Fibroblast of the aortic adventitia (primary cell): ENCODE measurements around the gene OXCT2. TPM values are rescaled to one million over a fixed set of nuclear protein-coding genes. Genes with fewer than 3 reads are reported as not detected.
"Not testable (repeated sequence)": the region's sequence is repeated elsewhere in the genome, so short reads cannot be mapped to it uniquely, and the experiment has no call there.

Source experiments
- DNase-seq: peaks from one replicate; pipeline ENCODE4 v3.0.0-alpha.2; 2010; ENCODE audit warnings: low read depth
- H3K4me3 ChIP-seq: 2 replicates; pipeline ENCODE4 v1.5.1; 2011; ENCODE audit warnings: low read depth, mild to moderate bottlenecking, control low read depth, low read length, moderate library complexity
- total RNA-seq: library from RNA; depleted of rRNA; stranded (reverse); fragments of >200 nt; gene quantifications from 2 replicates; pipeline ENCODE4 v1.2.3, GENCODE V29; 2012; ENCODE audit warnings: low replicate concordance
- TF ChIP-seq, protein P1 (sequence below): IDR thresholded peaks from 2 replicates; pipeline ENCODE4 v1.5.1; 2011; ENCODE audit warnings: mild to moderate bottlenecking, low read length, control low read depth, inconsistent platforms; ENCODE audit not compliant: insufficient read depth

OXCT2 gene
- total RNA-seq, 1 donor = 0.99 TPM

DNA sequence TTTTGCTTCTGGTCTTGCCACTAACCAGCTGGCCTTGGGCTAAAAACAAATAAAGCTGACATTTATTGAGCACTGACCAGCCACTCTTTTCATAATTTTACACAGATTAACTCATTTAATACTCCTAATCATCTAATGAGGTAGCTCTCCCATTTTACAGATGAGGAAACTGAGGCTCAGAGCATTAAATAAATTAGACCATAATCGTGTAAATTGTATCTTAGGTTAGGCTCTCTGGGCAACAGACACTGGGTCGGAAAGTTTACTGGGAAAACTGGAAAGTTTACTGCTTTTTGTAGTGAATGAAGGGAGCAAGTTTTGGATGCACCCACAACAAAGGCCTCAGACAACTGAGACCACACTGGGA is 10.2 kb upstream of the OXCT2 start:
- TF ChIP-seq, protein P1, sequence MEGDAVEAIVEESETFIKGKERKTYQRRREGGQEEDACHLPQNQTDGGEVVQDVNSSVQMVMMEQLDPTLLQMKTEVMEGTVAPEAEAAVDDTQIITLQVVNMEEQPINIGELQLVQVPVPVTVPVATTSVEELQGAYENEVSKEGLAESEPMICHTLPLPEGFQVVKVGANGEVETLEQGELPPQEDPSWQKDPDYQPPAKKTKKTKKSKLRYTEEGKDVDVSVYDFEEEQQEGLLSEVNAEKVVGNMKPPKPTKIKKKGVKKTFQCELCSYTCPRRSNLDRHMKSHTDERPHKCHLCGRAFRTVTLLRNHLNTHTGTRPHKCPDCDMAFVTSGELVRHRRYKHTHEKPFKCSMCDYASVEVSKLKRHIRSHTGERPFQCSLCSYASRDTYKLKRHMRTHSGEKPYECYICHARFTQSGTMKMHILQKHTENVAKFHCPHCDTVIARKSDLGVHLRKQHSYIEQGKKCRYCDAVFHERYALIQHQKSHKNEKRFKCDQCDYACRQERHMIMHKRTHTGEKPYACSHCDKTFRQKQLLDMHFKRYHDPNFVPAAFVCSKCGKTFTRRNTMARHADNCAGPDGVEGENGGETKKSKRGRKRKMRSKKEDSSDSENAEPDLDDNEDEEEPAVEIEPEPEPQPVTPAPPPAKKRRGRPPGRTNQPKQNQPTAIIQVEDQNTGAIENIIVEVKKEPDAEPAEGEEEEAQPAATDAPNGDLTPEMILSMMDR = no peak
- no peak overlapping the region for H3K4me3 ChIP-seq
- no peak for DNase-seq

DNA sequence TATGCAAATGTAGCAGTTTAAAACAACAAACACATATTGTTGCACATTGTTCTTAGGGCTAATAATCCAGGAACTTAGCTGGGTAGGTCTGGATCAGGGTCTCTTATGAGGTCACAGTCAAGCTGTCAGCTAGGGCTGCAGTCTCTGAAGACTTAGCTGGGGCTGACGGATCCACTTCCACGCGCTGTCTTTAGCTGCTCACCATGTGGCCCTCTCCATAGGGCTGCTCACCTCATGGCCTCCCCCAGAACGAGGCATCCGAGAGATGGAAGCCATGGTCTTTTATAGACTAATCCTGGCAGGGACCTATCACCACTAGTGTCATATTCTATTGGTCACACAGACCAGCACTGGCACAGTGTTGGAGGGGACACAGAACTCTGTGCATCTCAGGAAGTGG is 8.7 kb upstream of the OXCT2 start:
- DNase-seq = no peak
- TF ChIP-seq, protein P1 = no peak
- H3K4me3 ChIP-seq = no peak overlapping the region

DNA sequence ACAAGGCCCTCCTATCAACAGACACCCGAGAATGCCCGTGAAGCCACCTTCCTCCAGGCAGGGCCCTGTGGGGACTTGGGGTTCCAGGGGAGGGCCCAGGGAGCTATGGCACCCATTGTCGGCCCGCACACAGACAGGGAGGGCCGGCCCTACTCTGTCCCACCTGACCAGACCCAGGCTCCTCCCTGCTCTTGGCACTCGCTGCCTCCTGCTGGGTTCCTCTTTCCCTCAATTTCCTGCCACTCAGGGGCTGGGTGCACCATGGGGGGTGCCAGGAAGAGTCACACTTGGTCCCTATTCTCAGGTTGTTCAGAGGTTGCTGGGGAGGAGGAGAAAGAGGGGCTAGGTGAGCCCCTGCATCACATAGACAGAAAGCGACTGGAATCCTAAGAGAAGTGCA is 8.0 kb upstream of the OXCT2 start:
- TF ChIP-seq, protein P1 = no peak
- no peak overlapping the region for H3K4me3 ChIP-seq
- no peak for DNase-seq

DNA sequence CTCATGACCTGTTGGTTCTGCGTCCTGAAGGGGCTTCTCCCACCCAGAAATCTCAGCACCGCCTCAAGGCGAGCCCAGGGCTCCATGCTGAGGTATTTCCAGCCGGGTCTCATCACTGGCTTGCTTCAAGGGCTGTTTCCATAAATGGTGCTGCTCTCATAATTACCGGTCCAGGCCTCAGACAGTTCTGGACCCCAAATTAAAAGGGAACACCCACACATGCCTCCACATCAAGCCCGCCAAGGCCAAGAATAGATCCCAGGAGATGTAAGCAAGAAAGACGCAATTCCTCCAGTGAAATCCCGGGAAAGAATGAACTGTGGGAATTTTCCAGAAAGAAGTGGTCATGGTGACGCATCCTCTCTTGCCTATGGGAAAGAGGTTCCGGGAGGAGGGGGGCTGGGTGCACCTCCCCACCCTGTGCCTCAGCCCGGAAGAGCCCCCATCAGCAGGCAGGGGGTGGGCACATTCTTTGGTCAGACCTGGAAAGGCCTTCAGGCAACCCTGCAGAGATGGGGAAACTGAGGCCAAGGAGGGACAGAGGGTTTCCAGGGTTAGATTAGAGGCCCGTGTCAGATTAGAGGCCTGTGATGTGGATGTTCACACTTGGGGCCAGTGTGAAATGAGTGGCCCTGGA is 7.4 kb upstream of the OXCT2 start:
- not testable (repeated sequence) for DNase-seq, H3K4me3 ChIP-seq

DNA sequence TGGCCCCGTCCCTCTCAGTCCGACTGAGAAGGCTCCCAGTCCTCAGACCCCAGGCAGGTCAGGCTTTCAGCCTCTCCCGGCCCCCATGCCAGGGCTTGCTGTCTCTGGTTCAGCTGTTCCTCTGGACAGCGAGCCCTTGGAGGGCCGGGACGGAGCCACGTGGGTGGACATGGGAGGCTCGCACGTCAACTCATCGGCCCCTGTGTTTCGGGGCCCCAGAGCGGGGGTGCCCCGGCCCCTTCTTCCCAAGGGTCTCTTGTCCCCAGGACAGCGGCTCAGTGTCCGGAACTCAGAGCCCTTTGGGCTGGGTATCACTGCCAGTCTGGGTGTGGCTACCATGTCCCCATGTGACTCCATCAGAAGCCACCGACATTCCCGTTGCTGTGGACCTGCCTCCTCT is 6.7 kb upstream of the OXCT2 start:
- DNase-seq, H3K4me3 ChIP-seq: not testable (repeated sequence)

DNA sequence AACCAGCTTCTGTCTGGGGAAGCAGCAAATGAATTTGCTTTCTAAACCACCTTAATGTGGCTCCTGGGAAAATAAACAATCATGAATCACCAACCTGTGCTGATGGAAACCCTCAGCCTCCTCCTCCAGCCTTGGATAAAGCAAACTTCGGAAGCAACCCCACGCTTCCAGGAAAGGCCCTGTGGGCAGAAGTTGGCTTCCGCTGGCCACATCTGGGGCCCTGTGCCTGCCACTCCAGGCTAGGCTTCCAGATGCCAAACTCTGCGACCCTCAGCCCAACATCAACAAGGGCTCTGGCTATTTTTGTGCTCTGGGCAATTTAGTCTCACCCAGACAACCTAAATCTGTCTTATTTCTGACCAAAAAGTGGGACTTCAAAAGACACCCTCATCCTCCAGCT is 6.2 kb upstream of the OXCT2 start:
- TF ChIP-seq, protein P1 = no peak
- no peak for DNase-seq
- H3K4me3 ChIP-seq = no peak overlapping the region

DNA sequence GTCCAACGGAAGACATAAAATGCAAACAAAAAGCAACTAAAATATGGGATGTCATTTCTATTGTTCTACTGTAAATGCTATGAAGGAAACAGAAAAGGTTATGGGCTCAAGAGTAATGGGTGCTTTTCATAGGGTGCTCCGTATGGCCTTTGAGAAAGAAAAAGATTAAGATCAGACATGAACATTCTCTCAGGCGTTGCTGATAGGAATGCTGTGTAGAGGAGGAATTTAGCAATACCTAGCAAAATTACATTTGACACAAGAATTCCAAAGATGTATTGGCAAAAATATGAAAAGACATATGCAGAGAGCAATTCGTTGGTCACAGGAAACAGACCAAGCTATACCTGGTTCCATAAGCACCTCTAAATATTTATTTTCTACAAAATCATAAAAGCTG is 5.7 kb upstream of the OXCT2 start:
- TF ChIP-seq, protein P1 = no peak
- no peak for DNase-seq
- no peak overlapping the region for H3K4me3 ChIP-seq

DNA sequence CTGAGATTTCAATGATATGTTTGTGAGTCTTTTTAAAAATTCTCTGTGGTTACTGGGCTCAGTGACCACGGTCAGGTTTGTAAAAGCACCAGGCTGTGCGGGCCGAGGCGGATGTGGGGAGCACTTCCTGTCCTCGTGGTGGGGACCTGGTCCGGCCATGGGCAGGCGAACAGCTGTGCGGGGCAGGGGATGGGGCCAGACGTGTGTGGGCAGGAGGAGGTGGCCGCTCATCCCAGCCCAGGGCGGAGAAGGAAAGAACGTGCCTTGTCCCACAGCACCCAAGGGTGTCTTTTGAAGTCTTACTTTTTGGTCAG is 5.2 kb upstream of the OXCT2 start:
- no peak for DNase-seq
- no peak overlapping the region for H3K4me3 ChIP-seq
- TF ChIP-seq, protein P1 = no peak

DNA sequence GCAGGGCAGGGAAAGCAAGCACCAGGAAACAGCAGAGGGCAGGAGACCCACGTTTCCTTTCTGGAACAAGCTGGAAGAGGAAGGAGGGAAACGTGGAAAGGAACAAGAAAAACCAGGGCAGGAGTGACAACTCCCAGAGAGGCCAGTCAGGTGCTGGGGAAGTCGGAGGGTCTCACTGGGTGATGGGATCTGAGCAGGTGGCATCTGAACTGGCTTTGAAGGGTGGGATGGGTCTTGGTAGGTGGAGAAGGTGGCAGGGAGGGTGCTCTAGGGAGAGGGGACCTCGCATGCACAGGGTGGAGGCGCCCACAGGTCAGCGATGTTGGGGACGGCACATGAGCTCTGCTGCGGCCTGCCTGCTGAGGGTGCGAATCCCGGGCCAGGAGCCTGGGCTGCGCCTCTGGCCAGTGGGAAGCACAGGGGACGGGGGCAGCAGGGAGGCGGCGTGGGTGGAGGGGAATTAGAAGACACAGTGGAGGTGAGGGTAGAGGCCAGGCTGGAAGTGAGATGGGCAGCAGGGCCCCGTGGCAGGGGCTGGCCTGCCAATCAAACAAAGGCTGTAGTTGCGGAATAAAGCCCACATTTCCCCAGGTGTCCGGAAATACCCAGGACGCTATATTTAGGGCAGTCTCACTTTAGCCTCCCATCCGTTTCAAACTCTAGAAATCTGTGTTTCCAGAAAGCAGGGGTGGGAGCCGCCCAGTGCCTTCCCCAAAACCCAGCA is 4.7 kb upstream of the OXCT2 start:
- not testable (repeated sequence) for H3K4me3 ChIP-seq, DNase-seq

DNA sequence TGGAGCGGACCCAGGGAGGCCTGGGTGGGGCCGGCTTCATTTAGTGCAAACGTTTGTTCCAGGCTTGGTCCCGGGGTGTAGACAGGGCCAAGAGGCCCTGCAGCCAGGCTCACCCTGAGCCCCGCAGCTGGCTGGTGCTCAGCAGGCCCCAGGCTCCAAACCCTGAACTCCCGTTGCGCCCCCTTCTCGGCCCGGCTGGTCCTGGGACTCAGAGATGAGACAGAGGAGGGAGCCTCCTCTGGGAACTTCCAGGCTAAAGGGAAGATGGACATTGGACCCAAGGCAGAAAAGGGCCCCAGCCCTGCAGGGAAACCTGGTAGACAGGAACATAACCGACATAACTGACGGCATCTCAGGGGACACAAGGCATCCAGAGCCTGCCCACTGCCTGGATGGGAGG is 4.0 kb upstream of the OXCT2 start:
- DNase-seq, H3K4me3 ChIP-seq: not testable (repeated sequence)

DNA sequence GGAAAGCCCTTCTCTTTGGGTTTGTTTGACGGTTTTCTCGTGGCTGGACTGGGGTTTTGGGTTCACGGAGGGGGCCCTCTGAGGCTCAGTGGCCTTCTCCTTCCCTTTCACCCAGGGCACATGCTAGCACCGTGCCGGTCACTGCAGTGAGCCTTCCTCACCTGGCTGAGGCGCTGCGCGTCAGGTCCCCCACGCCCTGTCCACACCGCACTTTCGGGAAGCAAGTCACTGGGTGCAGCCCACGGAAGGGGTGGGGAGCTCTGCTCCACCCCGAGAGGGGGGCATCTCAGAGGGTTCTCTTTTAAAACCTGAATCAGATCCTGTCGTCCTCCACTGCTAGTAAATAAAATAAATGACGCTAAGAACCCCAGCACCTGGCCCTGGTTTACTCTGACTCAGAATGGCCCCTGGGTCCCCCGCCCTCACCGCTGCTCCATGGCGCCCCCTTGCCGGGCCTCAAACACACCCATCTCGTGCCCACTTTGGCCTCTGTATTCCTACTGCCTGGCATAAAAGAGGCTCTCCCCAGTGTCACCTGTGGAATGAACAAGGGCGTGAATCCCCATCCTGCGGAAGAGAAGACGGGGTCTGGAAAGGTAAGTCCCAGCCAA is 2.3 kb upstream of the OXCT2 start:
- H3K4me3 ChIP-seq, DNase-seq: not testable (repeated sequence)
